Fibroblast of gingiva (primary cell): ENCODE data around the gene TREH.
"Not testable (repeated sequence)": the region's sequence is repeated elsewhere in the genome, so short reads cannot be mapped to it uniquely, and the experiment has no call there.

Experiments
- DNase-seq: peaks from one replicate; pipeline ENCODE4 v3.0.0-alpha.2; 2011; ENCODE audit warnings: low read depth

The TREH gene

GRCh38 chr11:118679483-118679882 is at the start of gene TREH:
TSS of gene TREH (minus strand) at chr11:118679650. CDS start at chr11:118679627, 23 bp downstream.
- DNase-seq: no peak

- not testable (repeated sequence) for DNase-seq
Measured at GRCh38 chr11:118728112-118728511, 48.7 kb upstream of the TREH start.

DNA sequence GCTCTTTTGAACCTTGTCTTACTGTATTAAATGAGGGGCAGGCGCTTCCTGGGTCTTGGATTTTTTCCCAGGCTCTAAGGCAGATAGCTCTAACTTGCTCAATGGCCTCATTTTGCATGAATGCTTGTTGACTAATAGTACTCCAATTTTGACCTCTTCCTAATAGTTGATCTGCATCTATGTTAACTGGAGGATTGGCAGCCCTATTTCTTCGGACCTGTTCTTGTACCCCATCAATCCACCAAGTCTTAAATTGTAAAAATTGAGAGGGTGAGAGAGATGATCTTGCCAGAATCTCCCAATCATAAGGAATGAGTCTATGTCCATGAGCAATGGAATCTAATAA is 48.2 kb upstream of the TREH start:
- not testable (repeated sequence) for DNase-seq

DNA sequence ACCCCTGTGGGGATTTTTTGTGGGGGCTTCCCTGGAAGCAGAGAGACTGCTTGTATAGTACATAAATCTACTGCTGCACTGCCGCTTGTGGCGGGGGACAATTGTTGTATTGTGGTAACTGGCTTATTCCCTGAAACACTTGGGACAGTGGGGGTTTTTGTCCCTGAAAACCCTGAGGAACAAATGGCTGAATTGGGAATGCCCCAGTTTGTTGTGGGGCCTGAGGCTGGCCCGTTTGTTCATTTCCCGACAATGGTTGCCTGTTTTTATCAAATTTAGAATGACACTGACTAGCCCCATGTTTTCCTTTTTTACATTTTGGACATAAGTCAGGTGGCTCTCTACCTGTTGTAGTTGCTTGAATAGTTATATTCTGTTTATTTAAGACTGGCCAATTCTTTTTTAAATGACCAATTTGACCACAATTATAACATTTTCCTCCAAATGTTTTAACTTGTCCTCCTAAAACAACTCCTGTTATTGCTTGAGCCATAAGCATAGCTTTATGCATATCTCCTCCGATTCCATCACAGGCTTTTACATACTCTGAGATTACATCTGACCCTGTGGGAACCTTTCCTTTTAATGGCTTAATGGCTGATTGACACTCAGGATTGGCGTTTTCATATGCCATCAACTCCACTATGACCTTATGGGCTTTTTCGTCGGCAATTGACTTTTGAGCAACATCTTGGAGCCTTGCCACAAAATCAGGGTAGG is 47.7 kb upstream of the TREH start:
- DNase-seq: not testable (repeated sequence)

DNA sequence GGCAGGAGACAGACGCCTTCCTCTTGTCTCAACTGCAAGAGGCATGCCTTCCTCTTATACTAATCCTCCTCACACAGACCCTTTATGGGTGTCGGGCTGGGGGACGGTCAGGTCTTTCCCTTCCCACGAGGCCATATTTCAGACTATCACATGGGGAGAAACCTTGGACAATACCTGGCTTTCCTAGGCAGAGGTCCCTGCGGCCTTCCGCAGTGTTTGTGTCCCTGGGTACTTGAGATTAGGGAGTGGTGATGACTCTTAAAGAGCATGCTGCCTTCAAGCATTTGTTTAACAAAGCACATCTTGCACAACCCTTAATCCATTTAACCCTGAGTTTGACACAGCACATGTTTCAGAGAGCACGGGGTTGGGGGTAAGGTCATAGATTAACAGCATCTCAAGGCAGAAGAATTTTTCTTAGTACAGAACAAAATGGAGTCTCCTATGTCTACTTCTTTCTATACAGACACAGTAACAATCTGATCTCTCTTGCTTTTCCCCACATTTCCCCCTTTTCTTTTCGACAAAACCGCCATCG is 42.1 kb upstream of the TREH start:
- not testable (repeated sequence) for DNase-seq

- not testable (repeated sequence) for DNase-seq
Measured at GRCh38 chr11:118720740-118721139, 41.3 kb upstream of the TREH start.

GRCh38 chr11:118720078-118720477 is 40.6 kb upstream of the TREH start:
- DNase-seq: not testable (repeated sequence)

GRCh38 chr11:118718562-118718961 is 39.1 kb upstream of the TREH start:
- DNase-seq: not testable (repeated sequence)

DNA sequence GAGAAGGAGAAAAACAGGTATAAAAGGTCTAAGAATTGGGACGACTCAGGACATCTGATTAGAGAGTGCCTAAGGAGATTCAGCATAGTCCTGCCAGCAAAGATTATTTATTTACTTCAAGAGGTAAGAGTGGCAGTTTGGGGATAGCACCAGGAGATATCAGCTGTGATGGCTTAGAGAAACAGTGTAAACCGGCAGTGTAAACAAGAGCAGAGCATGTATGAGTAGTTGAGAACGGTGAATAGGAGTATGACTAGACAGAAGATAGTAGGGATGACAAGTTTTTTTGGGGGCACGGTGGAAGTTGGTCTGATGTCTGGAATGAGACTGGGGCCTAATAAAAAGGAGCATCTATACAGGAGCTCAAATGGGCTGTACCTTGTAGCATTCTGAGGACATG is 38.3 kb upstream of the TREH start:
- DNase-seq: not testable (repeated sequence)

DNA sequence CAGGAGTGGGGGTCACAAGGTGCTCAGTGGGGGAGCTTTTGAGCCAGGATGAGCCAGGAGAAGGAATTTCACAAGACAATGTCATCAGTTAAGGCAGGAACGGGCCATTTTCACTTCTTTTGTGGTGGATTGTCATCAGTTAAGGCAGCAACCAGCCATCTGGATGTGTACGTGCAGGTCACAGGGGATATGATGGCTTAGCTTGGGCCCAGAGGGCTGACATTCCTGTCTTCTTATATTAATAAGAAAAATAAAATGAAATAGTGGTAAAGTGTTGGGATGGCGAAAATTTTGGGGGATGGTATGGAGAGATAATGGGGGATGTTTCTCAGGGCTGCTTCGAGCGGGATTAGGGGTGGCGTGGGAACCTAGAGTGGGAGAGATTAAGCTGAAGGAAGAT is 37.8 kb upstream of the TREH start:
- not testable (repeated sequence) for DNase-seq

DNA sequence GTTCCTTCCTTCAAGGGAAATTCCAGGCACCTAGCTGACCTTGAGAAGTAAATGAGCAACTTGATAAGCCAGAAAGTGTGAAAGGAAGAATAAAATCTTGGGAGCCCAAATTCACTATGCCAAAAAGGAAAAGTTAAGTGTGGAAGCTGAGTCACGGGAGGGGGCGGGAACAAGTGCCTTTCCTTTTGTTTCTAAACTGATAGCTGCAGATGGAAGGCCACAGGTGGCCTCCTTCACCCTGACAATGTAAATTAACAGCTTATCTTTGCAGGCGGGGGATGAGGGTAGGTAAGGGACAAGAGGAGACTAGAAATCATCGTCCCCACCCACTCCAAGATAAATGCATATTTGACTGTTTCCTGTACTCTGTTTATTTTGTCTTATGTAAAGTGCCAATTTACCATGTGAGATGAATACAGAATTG is 36.4 kb upstream of the TREH start:
- DNase-seq: no peak

GRCh38 chr11:118715245-118715831 is 35.9 kb upstream of the TREH start:
- DNase-seq: peak; percentile 45

GRCh38 chr11:118714816-118715215 is 35.4 kb upstream of the TREH start:
- DNase-seq: no peak

DNA sequence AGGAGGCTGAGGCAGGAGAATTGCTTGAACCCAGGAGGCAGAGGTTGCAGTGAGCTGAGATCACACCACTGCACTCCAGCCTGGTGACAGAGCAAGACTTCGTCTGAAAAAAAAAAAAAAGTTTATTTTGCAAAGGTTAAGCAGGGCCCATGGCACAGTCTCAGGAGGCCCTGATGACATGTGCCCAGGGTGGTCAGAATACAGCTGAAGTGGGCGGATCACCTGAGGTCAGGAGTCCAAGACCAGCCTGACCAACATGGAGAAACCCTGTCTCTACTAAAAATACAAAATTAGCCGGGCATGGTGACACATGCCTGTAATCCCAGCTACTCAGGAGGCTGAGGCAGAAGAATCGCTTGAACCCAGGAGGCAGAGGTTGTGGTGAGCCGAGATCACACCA is 35.0 kb upstream of the TREH start:
- DNase-seq: not testable (repeated sequence)

DNA sequence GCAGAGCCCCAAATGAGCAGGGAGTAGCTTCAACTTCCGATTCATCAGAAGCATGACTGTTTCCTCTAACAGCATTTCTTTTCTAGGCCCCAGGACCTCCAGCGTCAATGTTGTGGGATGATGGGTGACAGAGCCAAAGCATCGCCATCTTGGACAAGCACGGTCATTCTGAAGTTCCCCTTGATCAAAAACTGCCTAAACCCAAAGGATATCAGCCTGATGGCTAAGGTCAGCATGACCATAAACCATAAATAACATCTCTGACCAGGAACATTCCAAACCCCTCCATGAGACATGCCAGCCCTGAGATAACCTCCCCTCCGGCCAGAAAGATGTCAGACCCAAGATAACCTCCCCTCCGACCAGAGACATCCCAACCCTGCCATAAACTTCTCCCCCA is 28.8 kb upstream of the TREH start:
- no peak for DNase-seq

- DNase-seq: no peak
Measured at GRCh38 chr11:118706546-118706825, 27.0 kb upstream of the TREH start.

DNA sequence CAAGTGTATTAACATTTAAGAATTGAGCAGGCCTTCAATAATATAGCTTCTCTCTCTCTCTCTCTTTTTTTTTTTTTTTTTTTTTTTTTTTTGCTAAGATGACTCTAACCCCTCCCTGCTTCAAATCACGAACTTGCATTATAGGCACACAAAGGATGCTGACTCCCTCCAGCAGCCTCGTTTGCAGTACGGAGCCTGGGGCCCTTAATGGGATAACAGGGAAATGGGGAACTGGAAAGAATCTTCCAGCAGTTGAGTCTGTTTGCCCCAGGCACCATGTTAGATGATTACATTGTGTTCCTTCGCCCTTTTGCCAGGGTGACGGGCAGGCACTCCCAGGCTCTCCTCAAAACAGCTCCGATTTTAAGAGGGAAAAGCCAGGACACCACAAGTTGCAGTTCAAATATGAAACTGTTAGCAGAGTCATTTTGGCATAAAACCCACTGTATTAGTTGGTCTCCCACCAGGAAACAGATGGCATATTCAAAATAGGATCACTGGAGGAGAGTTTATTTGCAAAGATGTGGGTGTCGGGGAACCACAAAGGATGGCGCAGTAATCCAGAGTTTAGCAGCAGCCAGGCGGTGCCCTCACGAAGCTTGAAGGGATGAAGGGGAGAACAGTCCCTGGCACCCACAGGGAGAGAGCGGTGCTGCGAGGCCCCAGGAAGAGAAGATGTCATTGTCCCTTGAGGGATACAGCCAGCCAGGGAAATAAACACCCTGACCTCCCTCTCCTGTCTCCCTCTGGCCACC is 26.5 kb upstream of the TREH start:
- no peak for DNase-seq

DNA sequence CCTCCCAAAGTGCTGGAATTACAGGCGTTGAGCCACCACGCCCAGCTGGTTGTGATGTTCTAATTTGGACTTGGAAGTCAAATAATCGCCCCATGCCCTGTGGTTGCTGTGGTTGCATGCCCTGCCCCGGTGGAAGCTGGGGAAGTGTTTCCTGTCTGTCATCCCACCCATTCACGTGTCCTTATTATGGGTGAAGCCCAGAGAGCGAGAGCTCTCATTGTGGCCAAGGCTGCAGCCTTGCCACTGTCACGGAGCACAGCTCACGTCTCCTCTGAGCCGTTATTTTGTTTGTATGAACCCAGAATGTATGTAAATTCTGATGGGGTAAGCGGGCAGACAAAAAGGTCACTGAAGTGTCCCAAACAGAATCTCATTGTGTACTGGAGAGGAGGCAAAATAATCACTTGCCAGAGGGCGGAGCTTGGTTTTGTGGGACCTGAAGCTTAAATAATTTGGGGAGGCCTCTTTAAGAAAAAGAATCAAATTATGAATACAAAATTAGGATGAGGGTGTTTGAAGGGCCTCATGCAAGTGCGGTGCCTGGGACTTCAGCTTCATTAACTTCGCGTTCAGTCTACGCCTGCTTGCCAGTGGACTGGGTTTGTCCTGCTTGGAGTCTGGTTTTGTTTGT is 25.8 kb upstream of the TREH start:
- DNase-seq: peak; percentile 30

GRCh38 chr11:118703563-118704106 is 24.2 kb upstream of the TREH start:
- DNase-seq: no peak

DNA sequence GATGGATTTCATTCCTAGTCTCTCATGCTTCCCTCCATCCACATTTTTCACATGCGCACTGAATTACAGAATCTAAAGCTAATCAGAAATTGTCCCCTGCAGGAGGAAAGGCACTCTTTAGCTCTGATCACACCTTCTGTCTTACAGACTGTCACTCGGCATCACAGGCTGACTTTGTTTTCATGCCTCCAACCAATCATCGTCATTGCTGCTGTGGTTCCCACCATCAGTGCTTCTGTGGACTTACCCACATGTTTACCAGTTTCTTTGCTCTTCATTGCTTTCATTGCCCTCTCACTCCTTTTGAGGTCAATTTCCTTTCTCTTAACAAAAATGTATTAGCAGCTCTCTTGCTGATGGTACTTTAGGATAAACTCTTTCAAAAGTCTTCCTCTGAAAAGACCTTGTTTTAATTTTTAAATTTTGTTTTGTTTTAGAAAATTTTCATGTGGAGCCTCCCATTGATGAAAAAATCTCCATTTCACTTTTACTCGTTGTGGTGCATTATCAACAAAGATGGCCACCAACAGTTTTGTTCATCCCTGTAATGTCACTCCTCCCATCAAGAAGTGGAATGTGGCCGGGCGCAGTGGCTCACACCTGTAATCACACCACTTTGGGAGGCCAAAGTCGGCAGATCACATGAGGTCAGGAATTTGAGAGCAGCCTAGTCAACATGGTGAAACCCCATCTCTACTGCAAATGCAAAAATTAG is 20.2 kb upstream of the TREH start:
- no peak for DNase-seq

DNA sequence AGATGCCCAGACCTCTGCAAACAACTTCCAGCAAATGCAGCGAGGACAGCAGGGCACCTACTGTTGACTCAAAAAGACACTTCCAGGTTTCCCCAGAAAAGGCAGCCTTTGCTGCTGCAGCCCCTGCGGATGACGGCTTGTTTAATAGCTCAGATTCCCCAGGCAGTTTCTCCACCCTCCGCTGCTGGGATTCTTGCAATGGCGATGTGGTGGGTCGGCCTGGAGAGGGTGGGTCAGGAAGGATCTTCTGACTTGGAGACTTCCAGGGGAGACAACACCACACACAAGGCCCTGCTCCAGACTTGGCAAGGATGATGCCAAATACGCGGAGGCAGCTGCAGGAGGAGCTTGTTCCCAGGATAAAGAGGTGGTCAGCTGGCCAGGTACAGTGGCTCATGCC is 17.9 kb upstream of the TREH start:
- DNase-seq: no peak
